Right lobe of liver (tissue), 6 donors: Measurements from ENCODE around the gene KMT2C. TPM values are rescaled to one million over a fixed set of nuclear protein-coding genes. Genes with fewer than 3 reads are reported as not detected.
A peak's percentile ranks its signal among the peaks of the same experiment; 100 is the strongest.

Source experiments
- ATAC-seq, 4 donors: fragments of 200-7000 bp; cut with Tn5 transposase; one replicate each; pipeline ENCODE4 v1.9.1; 2020; ENCODE audit warnings: mild to moderate bottlenecking in 4 of 4, moderate library complexity in 4 of 4
- DNase-seq, 3 donors: peaks; one replicate each; pipeline ENCODE4 v3.0.0-alpha.2; 2020
- H3K27ac ChIP-seq, 3 donors: fragments of 200-600 bp; one replicate each; pipeline ENCODE4 v1.8.0; 2022
- H3K27me3 ChIP-seq, 2 donors: fragments of 200-600 bp; one replicate each; pipeline ENCODE4 v1.8.0; 2022
- H3K36me3 ChIP-seq, 4 donors: fragments of 200-600 bp; sonication (generic) in 1 of 4; one replicate each; pipeline versions ENCODE4 v1.5.1 to v1.8.0; 2017 to 2022; ENCODE audit warnings: control low read depth in 1 of 4
- H3K4me1 ChIP-seq, 4 donors: fragments of 200-600 bp; sonication (generic) in 1 of 4; one replicate each; pipeline versions ENCODE4 v1.5.1 to v1.8.0; 2017 to 2022; ENCODE audit warnings: control low read depth in 1 of 4
- H3K4me3 ChIP-seq, 3 donors: fragments of 200-600 bp; one replicate each; pipeline ENCODE4 v1.8.0; 2022
- H3K9me3 ChIP-seq, 4 donors: fragments of 200-600 bp; sonication (generic) in 1 of 4; one replicate each; pipeline versions ENCODE4 v1.5.1 to v1.8.0; 2017 to 2022; ENCODE audit warnings: control low read depth in 1 of 4
- CTCF ChIP-seq, 4 donors: fragments of 200-600 bp in 3 of 4; fragments of 450-650 bp in 1 of 4; IDR thresholded peaks; one replicate each; pipeline versions ENCODE4 v1.5.1 to v1.8.0; 2016 to 2022; ENCODE audit warnings: antibody characterized with exemption in 4 of 4, mild to moderate bottlenecking in 2 of 4
- POLR2A ChIP-seq: fragments of 450-650 bp; IDR thresholded peaks from one replicate; pipeline ENCODE4 v1.6.1; 2017; ENCODE audit warnings: antibody characterized with exemption, mild to moderate bottlenecking
- WGBS: methylation state at CpG from one replicate; pipeline ENCODE4 v1.1.6; 2018; ENCODE audit warnings: low coverage, low lambda C conversion rate; ENCODE audit not compliant: insufficient coverage; ENCODE audit errors: missing lambda C conversion rate; 5-methylcytosine and 5-hydroxymethylcytosine counted together
- intact Hi-C, 2 donors: fragments of 100-400 bp; cut with DNase I; formaldehyde crosslinking; loops; one replicate each; pipeline versions ENCODE4 v1.11.2 to v1.14.1; 2022
- total RNA-seq, 6 experiments: library from RNA; depleted of rRNA in 2 of 6; stranded (reverse); fragments of >200 nt in 2 of 6; fragmentation: NEBNext Ultra II Directional in 3 of 6; extraction: Animal tissue kit (Norgen Biotek cat#: 25700) in 3 of 6; gene quantifications; one replicate each; pipeline versions ENCODE4 v1.1.0 to v1.2.4, GENCODE V29; 2016 to 2023
- donor health status: DM: no; HTN: yes; CAD: no.
- donor health status: DM: no; HTN: no; CAD: no.
- donor health status: DM: no; HTN: no; CAD: no.
- donor health status: DM: no; HTN: yes; CAD: no.
- donor health status: DM: no; HTN: yes; CAD: no.

KMT2C gene
- total RNA-seq, 6 experiments from 2014 or later: 20.6 to 32.0 (median 29.9) TPM

DNA sequence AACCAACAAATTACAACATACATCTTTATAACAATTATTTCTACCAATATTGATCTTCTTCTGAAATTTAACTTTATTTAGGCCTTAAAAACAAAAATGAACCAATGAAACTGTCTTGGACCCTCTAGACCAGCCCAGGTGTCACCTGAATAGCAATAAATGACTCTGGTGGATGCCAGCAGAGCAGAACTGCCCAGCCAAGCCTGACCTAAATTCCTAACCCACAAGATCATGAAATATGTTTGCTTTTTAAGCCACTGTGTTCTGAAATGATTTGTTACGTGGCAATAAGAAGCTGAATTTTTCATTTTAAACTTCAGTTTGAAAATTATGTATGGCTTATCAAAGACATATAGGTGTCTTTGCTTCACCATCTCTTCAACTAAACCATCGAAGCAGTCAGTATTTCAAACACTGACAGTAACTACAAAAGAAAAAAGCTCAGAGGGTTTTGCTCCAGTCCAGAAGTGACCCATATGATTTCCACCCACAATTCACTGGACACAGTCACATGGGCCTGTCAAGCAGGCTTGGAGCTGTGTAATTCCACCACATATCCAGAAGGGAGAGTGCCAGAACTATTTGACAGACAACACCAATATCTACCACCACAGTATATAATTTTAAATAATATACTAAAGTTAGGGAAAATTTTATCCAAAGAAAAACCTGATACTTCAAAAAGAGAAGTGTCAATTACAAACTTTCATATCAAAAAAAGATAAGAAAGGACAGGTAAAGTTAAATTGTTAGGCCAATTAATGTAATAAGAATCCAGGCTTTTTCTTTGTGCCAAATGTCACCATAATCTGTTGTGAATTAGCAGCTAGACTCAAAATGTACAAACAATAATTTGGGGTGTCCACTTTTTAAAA, 94.5 kb downstream of the KMT2C start:
- H3K27ac ChIP-seq: peak overlapping the region in 2 of 3 donors; percentile 38 to 39
- DNase-seq: peak in 2 of 3 donors; percentile 29 to 66
- intact Hi-C loops: no loop called here
- H3K27me3 ChIP-seq: no peaks in the 10 kb centered on the region
- ATAC-seq: peak; percentile 92 to 97 (median 94)
- TF ChIP-seq CTCF (IDR thresholded peaks at IDR 0.05): peak; percentile 52 to 67 (median 58)
- TF ChIP-seq POLR2A: peak; percentile 46
- H3K4me1 ChIP-seq: peaks cover 0 to 40% (median 11%) of the 10 kb centered on the region in 4 donors
- no peak overlapping the region for H3K4me3 ChIP-seq
- H3K36me3 ChIP-seq: no peaks in the 10 kb centered on the region
- WGBS: 13% methylated on average over 2 of the region's 2 CpGs
- no peaks in the 10 kb centered on the region for H3K9me3 ChIP-seq

DNA sequence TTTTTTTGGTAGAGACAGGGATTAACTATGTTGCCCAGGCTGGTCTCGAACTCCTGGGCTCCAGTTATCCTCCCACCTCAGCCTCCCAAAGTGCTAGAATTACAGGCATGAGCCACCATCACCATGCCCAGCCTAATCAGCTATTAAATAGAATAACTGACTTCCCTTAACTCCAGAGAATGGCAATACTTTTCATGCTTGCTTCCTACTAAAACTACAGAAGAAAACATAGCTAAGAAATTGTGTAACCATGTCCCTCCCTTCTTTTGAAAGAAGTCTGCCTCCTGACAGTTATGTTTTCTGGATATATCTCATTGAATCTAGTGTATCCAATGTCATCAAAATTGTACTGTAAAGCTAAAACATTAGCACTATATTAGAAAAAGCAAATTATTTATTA, 95.6 kb downstream of the KMT2C start:
- H3K4me1 ChIP-seq: peaks cover 0 to 50% (median 11%) of the 10 kb centered on the region in 4 donors
- H3K4me3 ChIP-seq: no peak overlapping the region
- intact Hi-C loops: no loop called here
- H3K27me3 ChIP-seq: no peaks in the 10 kb centered on the region
- H3K36me3 ChIP-seq: no peaks in the 10 kb centered on the region
- no peaks in the 10 kb centered on the region for H3K9me3 ChIP-seq
- ATAC-seq: no peak
- no peak for DNase-seq
- peak overlapping the region in 1 of 3 donors; percentile 39 for H3K27ac ChIP-seq
- TF ChIP-seq POLR2A (no peak), CTCF (IDR thresholded peaks at IDR 0.05) (no peak)
- WGBS: no CpG with 5 or more reads among the region's 1 CpG

- no peak for ATAC-seq
- no peak for DNase-seq
- no peaks in the 10 kb centered on the region for H3K9me3 ChIP-seq
- intact Hi-C loops: no loop called here
- no peaks in the 10 kb centered on the region for H3K36me3 ChIP-seq
- H3K4me1 ChIP-seq: peaks cover 0 to 51% (median 11%) of the 10 kb centered on the region in 4 donors
- TF ChIP-seq POLR2A (no peak), CTCF (IDR thresholded peaks at IDR 0.05) (no peak)
- no peak overlapping the region for H3K4me3 ChIP-seq
- WGBS: 6% methylated on average over 2 of the region's 2 CpGs
- H3K27me3 ChIP-seq: no peaks in the 10 kb centered on the region
- no peak overlapping the region for H3K27ac ChIP-seq
Observed at GRCh38 chr7:152338561-152338960, 97.2 kb downstream of the KMT2C start.

DNA sequence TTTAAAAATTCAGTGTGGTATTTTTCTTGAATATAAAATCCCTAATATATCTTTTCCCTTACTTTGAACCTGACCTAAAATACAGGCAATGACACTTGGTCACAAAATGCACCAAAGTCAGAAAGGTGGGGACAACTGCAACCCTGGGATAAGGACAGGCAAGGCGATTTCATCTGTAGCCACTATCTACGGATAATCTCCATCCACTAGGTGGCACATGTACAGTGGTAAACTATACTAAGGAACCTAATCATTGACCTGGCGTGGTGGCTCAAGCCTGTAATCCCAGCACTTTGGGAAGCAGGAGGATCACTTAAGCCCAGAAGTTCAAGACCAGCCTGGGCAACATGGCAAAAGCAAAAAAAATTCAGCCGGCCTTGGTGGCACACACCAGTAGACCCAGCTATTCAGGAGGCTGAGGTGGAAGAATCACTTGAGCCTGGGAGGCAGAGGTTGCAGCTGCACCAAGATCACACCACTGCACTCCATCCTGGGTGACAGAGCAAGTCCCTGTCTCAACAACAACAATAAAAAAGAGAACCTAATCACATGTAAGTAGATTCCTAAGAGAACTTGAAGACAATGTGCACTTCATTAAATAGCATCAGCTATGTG, 98.9 kb downstream of the KMT2C start:
- intact Hi-C loops: no loop called here
- TF ChIP-seq POLR2A (no peak), CTCF (IDR thresholded peaks at IDR 0.05) (peak; percentile 44 to 55 (median 52))
- Histone ChIP-seq H3K4me3 (no peak overlapping the region), H3K27me3 (no peaks in the 10 kb centered on the region), H3K9me3 (no peaks in the 10 kb centered on the region), H3K4me1 (peaks cover 0 to 47% (median 11%) of the 10 kb centered on the region in 4 donors), H3K27ac (peak overlapping the region in 1 of 3 donors; percentile 51), H3K36me3 (no peaks in the 10 kb centered on the region)
- ATAC-seq (peak; percentile 73 to 82 (median 79)), DNase-seq (no peak)
- WGBS: 32% methylated on average over 3 of the region's 4 CpGs
